K562 (cell line): ENCODE data around the gene ABI3BP. TPM values are rescaled to one million over a fixed set of nuclear protein-coding genes. Genes with fewer than 3 reads are reported as not detected.

ENCODE experiments used
- ATAC-seq: fragments of 200-7000 bp; cut with Tn5 transposase; 3 replicates; pipeline ENCODE4 v1.9.1; 2020; ENCODE audit warnings: moderate library complexity
- BruUV-seq: library from RNA; stranded (reverse); fragments of 400-500 nt; replicated peaks from 2 replicates; lab custom pipeline; 2021; lab: Mats Ljungman, UMichigan
- CTCF ChIA-PET: fragments of 300-600 bp; formaldehyde crosslinking; extraction: SDS; loops from one replicate; lab custom pipeline; 2021; ENCODE audit warnings: low intra/inter-chr PET ratio; lab: Yijun Ruan, JAX
- POLR2A ChIA-PET: fragments of 300-600, 350-650 bp; sonication (Branson Sonifier 250); formaldehyde crosslinking; extraction: SDS; loops from one replicate; lab custom pipeline; 2021; ENCODE audit warnings: antibody characterized with exemption, inconsistent platforms; lab: Yijun Ruan, JAX
- DNase-seq, 4 experiments: peaks; one replicate each; pipeline versions ENCODE4 v3.0.0 to v3.0.0-alpha.2; 2011 to 2018; ENCODE audit warnings: low spot score in 3 of 4, mixed read lengths in 3 of 4; ENCODE audit errors: extremely low read depth in 1 of 4
- FAIRE-seq: peaks from 2 replicates; lab custom pipeline; 2011; peaks lifted over from hg19 to GRCh38; lab: Jason Lieb, UNC
- H2AFZ ChIP-seq: 2 replicates; pipeline ENCODE4 v1.6.0; 2011; ENCODE audit warnings: low read depth, low read length, control low read depth, inconsistent platforms
- H3K27ac ChIP-seq: fragments of 200-600 bp; 3 replicates; pipeline ENCODE4 v1.8.0; 2011; ENCODE audit warnings: low read depth, mild to moderate bottlenecking, control low read depth, inconsistent platforms, low read length, moderate library complexity, mixed read lengths; ENCODE audit errors: extremely low read depth
- H3K27me3 ChIP-seq, 2 experiments: fragments of 300-600 bp in 1 of 2; 2 replicates in 1 of 2; 3 replicates in 1 of 2; pipeline versions ENCODE4 v1.6.0 to v1.8.0; 2011; ENCODE audit warnings: inconsistent platforms in 2 of 2, low read length in 2 of 2, mild to moderate bottlenecking in 1 of 2, mixed read lengths in 1 of 2, moderate library complexity in 1 of 2; ENCODE audit not compliant: control insufficient read depth in 2 of 2, insufficient read depth in 2 of 2
- H3K36me3 ChIP-seq: fragments of 300-600 bp; 3 replicates; pipeline ENCODE4 v1.8.0; 2011; ENCODE audit warnings: mild to moderate bottlenecking, low read length, inconsistent platforms; ENCODE audit not compliant: control insufficient read depth, insufficient read depth
- H3K4me1 ChIP-seq, 2 experiments: fragments of 200-600 bp in 1 of 2; replicated peaks in 1 of 2; 2 replicates in 1 of 2; 3 replicates in 1 of 2; pipeline versions ENCODE4 v1.5.1 to v1.8.0; 2011; ENCODE audit warnings: inconsistent platforms in 2 of 2, low read length in 2 of 2, mild to moderate bottlenecking in 1 of 2, mixed read lengths in 1 of 2, moderate library complexity in 1 of 2; ENCODE audit not compliant: control insufficient read depth in 2 of 2, insufficient read depth in 2 of 2
- H3K4me2 ChIP-seq: 2 replicates; pipeline ENCODE4 v1.6.1; 2011; ENCODE audit warnings: low read length, control low read depth, inconsistent platforms, mixed read lengths; ENCODE audit not compliant: insufficient read depth
- H3K4me3 ChIP-seq: fragments of 200-600 bp; sonication (generic), shearing (Covaris generic); 2 replicates; pipeline ENCODE4 v1.5.1; 2016; ENCODE audit warnings: control low read depth, inconsistent platforms
- H3K79me2 ChIP-seq: fragments of 200-600 bp; 3 replicates; pipeline ENCODE4 v1.8.0; 2011; ENCODE audit warnings: low read length, inconsistent platforms; ENCODE audit not compliant: control insufficient read depth, insufficient read depth
- H3K9ac ChIP-seq, 2 experiments: 2 replicates each; pipeline versions ENCODE4 v1.6.0 to v1.6.1; 2011; ENCODE audit warnings: low read depth in 2 of 2, low read length in 2 of 2, control low read depth in 1 of 2, inconsistent platforms in 1 of 2, mild to moderate bottlenecking in 1 of 2, mixed read lengths in 1 of 2; ENCODE audit not compliant: insufficient read depth in 1 of 2
- H3K9me1 ChIP-seq: one replicate; pipeline ENCODE4 v1.6.0; 2011; ENCODE audit warnings: inconsistent platforms, mild to moderate bottlenecking, low read length, moderate library complexity; ENCODE audit not compliant: control insufficient read depth, insufficient read depth
- H3K9me3 ChIP-seq: replicated peaks from 2 replicates; pipeline ENCODE4 v1.5.1; 2011; ENCODE audit warnings: low read depth, low read length, inconsistent platforms; ENCODE audit not compliant: control insufficient read depth, insufficient read depth
- H4K20me1 ChIP-seq: replicated peaks from 2 replicates; pipeline ENCODE4 v1.6.1; 2011; ENCODE audit warnings: low read length, inconsistent platforms, mixed read lengths; ENCODE audit not compliant: control insufficient read depth, insufficient read depth
- HSF4 ChIP-seq: fragments of 250-450 bp; sonication (Bioruptor Pico); IDR thresholded peaks from 2 replicates; pipeline ENCODE4 v2.1.2; 2022; ENCODE audit warnings: mild to moderate bottlenecking, moderate library complexity, borderline replicate concordance
- ZBTB17 ChIP-seq: fragments of 450-650 bp; formaldehyde crosslinking; IDR thresholded peaks from 2 replicates; pipeline ENCODE4 v1.4.0; 2020; ENCODE audit warnings: mild to moderate bottlenecking
- ZNF431 ChIP-seq: sonication (generic); formaldehyde crosslinking; IDR thresholded peaks from 2 replicates; pipeline ENCODE4 v1.8.0; 2022; ENCODE audit warnings: mild to moderate bottlenecking, missing genetic modification reagents
- ZNF695 ChIP-seq: fragments of 450-650 bp; formaldehyde crosslinking; IDR thresholded peaks from 2 replicates; pipeline ENCODE4 v1.4.0; 2020; ENCODE audit warnings: mild to moderate bottlenecking, moderate library complexity
- WGBS: fragments of 100-300 bp; shearing (Covaris generic); methylation state at CpG from one replicate; pipeline ENCODE4 v1.1.6; 2016; ENCODE audit warnings: low coverage, mixed read lengths; ENCODE audit not compliant: insufficient coverage; ENCODE audit errors: missing lambda C conversion rate; 5-methylcytosine and 5-hydroxymethylcytosine counted together
- in situ Hi-C: fragments of 300-500 bp; cut with MboI; formaldehyde crosslinking; loops from 4 replicates; pipeline ENCODE4 v1.15.0; 2018; ENCODE audit warnings: inconsistent platforms, mixed read lengths
- intact Hi-C: fragments of 100-400 bp; cut with micrococcal nuclease; formaldehyde crosslinking; loops from 2 replicates; pipeline ENCODE4 v1.14.2; 2022
- polyA plus RNA-seq, 8 experiments: library from polyadenylated mRNA; depleted of rRNA in 4 of 8; stranded (reverse) in 5 of 8; unstranded in 3 of 8; fragments of >200 nt; fragmentation: Nextera tagmentation in 2 of 8; fragmentation: Illumina TruSeq in 1 of 8; extraction: Ambion mirVana in 2 of 8; extraction: Trizol in 1 of 8; gene quantifications; 2 replicates each; pipeline versions ENCODE4 v1.2.1 to v1.2.3, GENCODE V29; 2011 to 2014; ENCODE audit warnings: inconsistent platforms in 1 of 8, missing spikeins in 1 of 8
- total RNA-seq, 7 experiments: library from RNA; depleted of rRNA in 6 of 7; stranded (reverse); fragments of >200 nt in 6 of 7; fragmentation: Illumina TruSeq in 2 of 7; extraction: Trizol in 2 of 7; gene quantifications; 2 replicates each; pipeline versions ENCODE4 v1.2.1 to v1.2.3, GENCODE V29; 2011 to 2021; ENCODE audit warnings: low replicate concordance in 1 of 7
- TF ChIP-seq, protein P1 (sequence below): fragments of 150-350 bp; conservative IDR thresholded peaks from 2 replicates; pipeline ENCODE4 v1.6.1; 2014; ENCODE audit warnings: low read length
- TF ChIP-seq, protein P2 (sequence below): fragments of 450-650 bp; IDR thresholded peaks from 2 replicates; pipeline ENCODE4 v1.6.1; 2016
- TF ChIP-seq, protein P3 (sequence below): fragments of 250-450 bp; sonication (Bioruptor Pico); IDR thresholded peaks from 2 replicates; pipeline ENCODE4 v1.5.0; 2020; ENCODE audit warnings: mild to moderate bottlenecking
- TF ChIP-seq, protein P4 (sequence below): sonication (generic); formaldehyde crosslinking; IDR thresholded peaks from 2 replicates; pipeline ENCODE4 v1.5.0; 2020; ENCODE audit warnings: missing genetic modification reagents

The ABI3BP gene
- total and polyA plus RNA-seq, 9 of the 15 experiments (the other 6 are each of a cell fraction or from before 2014, with no cell fraction given) = 0.01 to 0.24 (median 0.06) TPM; not detected in 5

DNA sequence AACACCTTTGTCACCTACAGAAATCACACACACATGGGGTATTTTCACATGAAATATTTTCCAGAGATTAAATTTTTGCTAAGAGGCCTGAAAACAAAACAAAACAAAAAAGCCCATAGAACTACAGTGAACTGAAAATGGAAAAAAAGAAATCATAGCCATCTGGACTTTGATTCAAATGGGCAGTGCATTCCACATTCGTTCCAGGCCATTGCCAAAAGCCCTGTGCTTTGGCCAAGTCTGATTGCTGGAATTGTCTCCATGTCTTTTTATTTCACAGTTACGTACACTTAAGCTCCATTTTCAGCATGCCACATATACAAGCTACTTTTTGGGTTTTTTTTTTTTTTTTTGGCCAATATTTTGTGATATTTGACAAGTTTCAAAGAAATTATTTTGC, 236.8 kb downstream of the ABI3BP start:
- intact Hi-C loops (no loop called here), in situ Hi-C loops (no loop called here)
- Histone ChIP-seq H3K27ac (no peak overlapping the region), H2AFZ (no peak overlapping the region), H3K9ac (no peak overlapping the region), H3K9me3 (no peaks in the 10 kb centered on the region), H4K20me1 (no peaks in the 10 kb centered on the region), H3K36me3 (peaks cover 23% of the 10 kb centered on the region; the same call in 2 of the 3 replicates), H3K4me1 (no peaks in the 10 kb centered on the region; a peak in 2 of 5 replicates), H3K9me1 (no peaks in the 10 kb centered on the region), H3K4me2 (no peak overlapping the region), H3K4me3 (no peak overlapping the region), H3K27me3 (no peaks in the 10 kb centered on the region), H3K79me2 (no peaks in the 10 kb centered on the region)
- no TSS peak for BruUV-seq
- no peak for DNase-seq
- ChIA-PET CTCF (no interaction called here), POLR2A (no interaction called here)
- TF ChIP-seq ZBTB17 = no peak
- no peak for ATAC-seq
- FAIRE-seq = peak; percentile 32
- WGBS = 93% methylated on average over 2 of the region's 2 CpGs

DNA sequence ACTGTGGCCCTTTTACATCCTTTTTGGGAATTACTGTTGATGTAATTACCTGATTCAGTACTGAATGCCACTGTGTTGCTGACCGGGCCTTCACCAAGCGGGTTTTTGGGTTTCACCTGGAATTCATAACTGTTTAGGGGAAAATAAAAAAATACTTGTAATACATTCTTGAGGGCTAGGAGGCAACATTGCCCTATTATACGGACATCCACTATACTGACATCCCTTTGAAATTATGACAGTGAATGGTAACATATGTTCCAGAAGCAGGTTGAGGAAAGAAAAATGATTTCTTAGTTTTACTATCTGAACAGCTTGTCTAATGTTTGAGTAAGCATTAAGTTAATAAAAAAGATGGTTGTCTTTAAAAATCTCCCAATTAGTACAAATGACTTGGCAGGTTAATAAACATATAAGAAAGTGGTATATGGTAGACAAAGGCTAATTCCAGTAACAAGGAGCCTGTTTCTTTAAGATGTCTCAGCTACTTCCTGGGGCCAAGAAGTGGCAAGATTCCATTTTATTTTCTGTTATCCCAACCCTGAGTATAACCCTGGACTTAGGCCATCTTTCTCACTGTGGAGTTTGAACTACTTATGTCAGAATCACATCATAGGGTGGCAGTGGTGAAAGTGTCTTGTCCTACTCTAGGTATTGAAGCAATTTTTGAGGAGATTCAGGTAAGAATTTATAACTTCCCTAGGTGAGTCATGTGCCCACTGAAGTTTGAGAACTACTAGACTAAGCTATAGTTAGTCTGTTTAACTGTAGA, 238.5 kb downstream of the ABI3BP start:
- no peak for FAIRE-seq
- POLR2A ChIA-PET = no interaction called here
- intact Hi-C loops = no loop called here
- TF ChIP-seq HSF4 (CRISPR knock-in tag) (no peak), ZBTB17 (no peak), ZNF695 (no peak), ZNF431 (CRISPR knock-in tag) (no peak)
- TF ChIP-seq, protein P1, sequence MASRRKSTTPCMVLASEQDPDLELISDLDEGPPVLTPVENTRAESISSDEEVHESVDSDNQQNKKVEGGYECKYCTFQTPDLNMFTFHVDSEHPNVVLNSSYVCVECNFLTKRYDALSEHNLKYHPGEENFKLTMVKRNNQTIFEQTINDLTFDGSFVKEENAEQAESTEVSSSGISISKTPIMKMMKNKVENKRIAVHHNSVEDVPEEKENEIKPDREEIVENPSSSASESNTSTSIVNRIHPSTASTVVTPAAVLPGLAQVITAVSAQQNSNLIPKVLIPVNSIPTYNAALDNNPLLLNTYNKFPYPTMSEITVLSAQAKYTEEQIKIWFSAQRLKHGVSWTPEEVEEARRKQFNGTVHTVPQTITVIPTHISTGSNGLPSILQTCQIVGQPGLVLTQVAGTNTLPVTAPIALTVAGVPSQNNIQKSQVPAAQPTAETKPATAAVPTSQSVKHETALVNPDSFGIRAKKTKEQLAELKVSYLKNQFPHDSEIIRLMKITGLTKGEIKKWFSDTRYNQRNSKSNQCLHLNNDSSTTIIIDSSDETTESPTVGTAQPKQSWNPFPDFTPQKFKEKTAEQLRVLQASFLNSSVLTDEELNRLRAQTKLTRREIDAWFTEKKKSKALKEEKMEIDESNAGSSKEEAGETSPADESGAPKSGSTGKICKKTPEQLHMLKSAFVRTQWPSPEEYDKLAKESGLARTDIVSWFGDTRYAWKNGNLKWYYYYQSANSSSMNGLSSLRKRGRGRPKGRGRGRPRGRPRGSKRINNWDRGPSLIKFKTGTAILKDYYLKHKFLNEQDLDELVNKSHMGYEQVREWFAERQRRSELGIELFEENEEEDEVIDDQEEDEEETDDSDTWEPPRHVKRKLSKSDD = no peak
- TF ChIP-seq, protein P2, sequence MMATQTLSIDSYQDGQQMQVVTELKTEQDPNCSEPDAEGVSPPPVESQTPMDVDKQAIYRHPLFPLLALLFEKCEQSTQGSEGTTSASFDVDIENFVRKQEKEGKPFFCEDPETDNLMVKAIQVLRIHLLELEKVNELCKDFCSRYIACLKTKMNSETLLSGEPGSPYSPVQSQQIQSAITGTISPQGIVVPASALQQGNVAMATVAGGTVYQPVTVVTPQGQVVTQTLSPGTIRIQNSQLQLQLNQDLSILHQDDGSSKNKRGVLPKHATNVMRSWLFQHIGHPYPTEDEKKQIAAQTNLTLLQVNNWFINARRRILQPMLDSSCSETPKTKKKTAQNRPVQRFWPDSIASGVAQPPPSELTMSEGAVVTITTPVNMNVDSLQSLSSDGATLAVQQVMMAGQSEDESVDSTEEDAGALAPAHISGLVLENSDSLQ = no peak
- TF ChIP-seq, protein P3, sequence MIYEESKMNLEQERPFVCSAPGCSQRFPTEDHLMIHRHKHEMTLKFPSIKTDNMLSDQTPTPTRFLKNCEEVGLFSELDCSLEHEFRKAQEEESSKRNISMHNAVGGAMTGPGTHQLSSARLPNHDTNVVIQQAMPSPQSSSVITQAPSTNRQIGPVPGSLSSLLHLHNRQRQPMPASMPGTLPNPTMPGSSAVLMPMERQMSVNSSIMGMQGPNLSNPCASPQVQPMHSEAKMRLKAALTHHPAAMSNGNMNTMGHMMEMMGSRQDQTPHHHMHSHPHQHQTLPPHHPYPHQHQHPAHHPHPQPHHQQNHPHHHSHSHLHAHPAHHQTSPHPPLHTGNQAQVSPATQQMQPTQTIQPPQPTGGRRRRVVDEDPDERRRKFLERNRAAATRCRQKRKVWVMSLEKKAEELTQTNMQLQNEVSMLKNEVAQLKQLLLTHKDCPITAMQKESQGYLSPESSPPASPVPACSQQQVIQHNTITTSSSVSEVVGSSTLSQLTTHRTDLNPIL = no peak
- TF ChIP-seq, protein P4, sequence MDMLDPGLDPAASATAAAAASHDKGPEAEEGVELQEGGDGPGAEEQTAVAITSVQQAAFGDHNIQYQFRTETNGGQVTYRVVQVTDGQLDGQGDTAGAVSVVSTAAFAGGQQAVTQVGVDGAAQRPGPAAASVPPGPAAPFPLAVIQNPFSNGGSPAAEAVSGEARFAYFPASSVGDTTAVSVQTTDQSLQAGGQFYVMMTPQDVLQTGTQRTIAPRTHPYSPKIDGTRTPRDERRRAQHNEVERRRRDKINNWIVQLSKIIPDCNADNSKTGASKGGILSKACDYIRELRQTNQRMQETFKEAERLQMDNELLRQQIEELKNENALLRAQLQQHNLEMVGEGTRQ (CRISPR knock-in tag) = no peak

More for the DNA sequence above, 238.5 kb downstream of the ABI3BP start:
- DNase-seq (no peak), ATAC-seq (no peak)
- no peak overlapping the region for H3K27ac ChIP-seq
- H2AFZ ChIP-seq = no peak overlapping the region
- H4K20me1 ChIP-seq = no peaks in the 10 kb centered on the region
- no peak overlapping the region for H3K4me2 ChIP-seq
- H3K4me1 ChIP-seq = no peaks in the 10 kb centered on the region; a peak in 1 of 5 replicates
- in situ Hi-C loops = no loop called here
- H3K9me3 ChIP-seq = no peaks in the 10 kb centered on the region
- 57% methylated on average over 3 of the region's 3 CpGs for WGBS
- no TSS peak for BruUV-seq
- no peak overlapping the region for H3K4me3 ChIP-seq
- CTCF ChIA-PET = no interaction called here
- H3K36me3 ChIP-seq = peaks cover 37% of the 10 kb centered on the region
- H3K79me2 ChIP-seq = no peaks in the 10 kb centered on the region
- no peaks in the 10 kb centered on the region for H3K27me3 ChIP-seq
- H3K9me1 ChIP-seq = no peaks in the 10 kb centered on the region
- H3K9ac ChIP-seq = no peak overlapping the region
